Activated T-cell treated with anti-CD3 and anti-CD28 coated beads, Interleukin-2, amount 50 U/mL, for 72 hours (primary cell): Measurements from ENCODE around the gene TRIM14. TPM values are rescaled to one million over a fixed set of nuclear protein-coding genes. Genes with fewer than 3 reads are reported as not detected.

Source experiments
- ATAC-seq, 2 donors: fragments of 150-1000 bp; cut with Tn5 transposase; replicated peaks in 1 of 2; 2 replicates each; pipeline ENCODE4 v1.10.0; 2021; ENCODE audit warnings: moderate library complexity in 2 of 2, mild to moderate bottlenecking in 1 of 2
- DNase-seq, 2 donors: peaks; one replicate each; pipeline ENCODE4 v3.0.0; 2021 to 2022; ENCODE audit warnings: mixed read lengths in 1 of 2
- H3K27ac Mint-ChIP-seq: one replicate; pipeline ENCODE4 v1.8.0; 2022; ENCODE audit warnings: mild to moderate bottlenecking, moderate library complexity, mixed read lengths
- H3K27me3 Mint-ChIP-seq: one replicate; pipeline ENCODE4 v1.8.0; 2022; ENCODE audit warnings: low read depth, mixed read lengths
- H3K36me3 Mint-ChIP-seq, 2 donors: one replicate each; pipeline ENCODE4 v1.8.0; 2022; ENCODE audit warnings: mixed read lengths in 2 of 2, mild to moderate bottlenecking in 1 of 2; ENCODE audit not compliant: insufficient read depth in 2 of 2
- H3K4me1 Mint-ChIP-seq: one replicate; pipeline ENCODE4 v1.8.0; 2022; ENCODE audit warnings: low read depth, mixed read lengths
- H3K4me3 Mint-ChIP-seq, 2 donors: one replicate each; pipeline ENCODE4 v1.8.0; 2022; ENCODE audit warnings: mild to moderate bottlenecking in 2 of 2, mixed read lengths in 2 of 2, moderate library complexity in 2 of 2
- H3K9me3 Mint-ChIP-seq, 2 donors: one replicate each; pipeline ENCODE4 v1.8.0; 2022; ENCODE audit warnings: mixed read lengths in 2 of 2
- total RNA-seq, 2 donors: library from RNA; stranded (reverse); gene quantifications; one replicate each; pipeline ENCODE4 v1.2.3, GENCODE V29; 2022

TRIM14 gene
- total RNA-seq, 2 donors from 2014 or later, result 41.6 to 41.7 TPM

GRCh38 chr9:98045234-98046179 lies 73.5 kb downstream of the TRIM14 start:
- peaks cover 5 to 25% of the 10 kb centered on the region in 2 donors for H3K36me3 Mint-ChIP-seq
- H3K27me3 Mint-ChIP-seq, result no peaks in the 10 kb centered on the region
- ATAC-seq (peak; percentile 95 to 96), DNase-seq (peak; percentile 34 to 50)
- H3K9me3 Mint-ChIP-seq, result peaks cover 3% of the 10 kb centered on the region in 2 donors
- H3K4me1 Mint-ChIP-seq, result peaks cover 49% of the 10 kb centered on the region
- peak overlapping the region; percentile 83 for H3K27ac Mint-ChIP-seq
- H3K4me3 Mint-ChIP-seq, result peak overlapping the region; percentile 80 to 93

GRCh38 chr9:98043915-98044314 lies 75.1 kb downstream of the TRIM14 start:
- DNase-seq (no peak), ATAC-seq (no peak)
- Mint-ChIP-seq H3K4me1 (peaks cover 41% of the 10 kb centered on the region), H3K36me3 (peaks cover 5 to 25% of the 10 kb centered on the region in 2 donors), H3K9me3 (peaks cover 3% of the 10 kb centered on the region in 2 donors), H3K27ac (no peak overlapping the region), H3K4me3 (no peak overlapping the region), H3K27me3 (no peaks in the 10 kb centered on the region)

- Mint-ChIP-seq H3K9me3 (peaks cover 2% of the 10 kb centered on the region in 2 donors), H3K4me1 (peaks cover 7% of the 10 kb centered on the region), H3K27ac (no peak overlapping the region), H3K27me3 (no peaks in the 10 kb centered on the region), H3K36me3 (peaks cover 2% of the 10 kb centered on the region in 2 donors), H3K4me3 (no peak overlapping the region)
- ATAC-seq (no peak), DNase-seq (no peak)
Observed at GRCh38 chr9:98040212-98040611, 78.8 kb downstream of the TRIM14 start.

GRCh38 chr9:98039607-98040017 lies 79.4 kb downstream of the TRIM14 start:
- Mint-ChIP-seq H3K27ac (no peak overlapping the region), H3K4me3 (no peak overlapping the region), H3K27me3 (no peaks in the 10 kb centered on the region), H3K36me3 (no peaks in the 10 kb centered on the region), H3K4me1 (peaks cover 6% of the 10 kb centered on the region), H3K9me3 (no peaks in the 10 kb centered on the region)
- DNase-seq (no peak), ATAC-seq (no peak)

GRCh38 chr9:98038958-98039357 lies 80.1 kb downstream of the TRIM14 start:
- no peak overlapping the region for H3K4me3 Mint-ChIP-seq
- H3K4me1 Mint-ChIP-seq, result peaks cover 10% of the 10 kb centered on the region
- DNase-seq, result no peak
- no peak overlapping the region for H3K27ac Mint-ChIP-seq
- H3K9me3 Mint-ChIP-seq, result no peaks in the 10 kb centered on the region
- no peaks in the 10 kb centered on the region for H3K36me3 Mint-ChIP-seq
- ATAC-seq, result no peak
- no peaks in the 10 kb centered on the region for H3K27me3 Mint-ChIP-seq

- Mint-ChIP-seq H3K27ac (no peak overlapping the region), H3K4me1 (peaks cover 10% of the 10 kb centered on the region), H3K4me3 (no peak overlapping the region), H3K36me3 (no peaks in the 10 kb centered on the region), H3K9me3 (no peaks in the 10 kb centered on the region), H3K27me3 (no peaks in the 10 kb centered on the region)
- DNase-seq (no peak), ATAC-seq (no peak)
Observed at GRCh38 chr9:98037357-98037756, 81.7 kb downstream of the TRIM14 start.

GRCh38 chr9:98034593-98035546 lies 84.2 kb downstream of the TRIM14 start:
- Mint-ChIP-seq H3K27me3 (no peaks in the 10 kb centered on the region), H3K9me3 (no peaks in the 10 kb centered on the region), H3K27ac (no peak overlapping the region), H3K36me3 (no peaks in the 10 kb centered on the region), H3K4me1 (peaks cover 10% of the 10 kb centered on the region), H3K4me3 (peak overlapping the region; percentile 63 to 65)
- ATAC-seq (peak; percentile 95 to 97), DNase-seq (peak; percentile 91)

GRCh38 chr9:98031935-98032334 lies 87.1 kb downstream of the TRIM14 start:
- Mint-ChIP-seq H3K27me3 (no peaks in the 10 kb centered on the region), H3K27ac (no peak overlapping the region), H3K4me1 (peaks cover 10% of the 10 kb centered on the region), H3K36me3 (no peaks in the 10 kb centered on the region), H3K9me3 (no peaks in the 10 kb centered on the region), H3K4me3 (no peak overlapping the region)
- ATAC-seq (no peak), DNase-seq (no peak)

- DNase-seq (no peak), ATAC-seq (no peak)
- Mint-ChIP-seq H3K4me1 (peaks cover 10% of the 10 kb centered on the region), H3K9me3 (no peaks in the 10 kb centered on the region), H3K36me3 (no peaks in the 10 kb centered on the region), H3K27ac (no peak overlapping the region), H3K4me3 (no peak overlapping the region), H3K27me3 (no peaks in the 10 kb centered on the region)
Observed at GRCh38 chr9:98031169-98031568, 87.9 kb downstream of the TRIM14 start.

- ATAC-seq (no peak), DNase-seq (no peak)
- Mint-ChIP-seq H3K4me1 (no peaks in the 10 kb centered on the region), H3K4me3 (no peak overlapping the region), H3K27ac (no peak overlapping the region), H3K27me3 (no peaks in the 10 kb centered on the region), H3K36me3 (peaks cover 2 to 3% of the 10 kb centered on the region in 2 donors), H3K9me3 (no peaks in the 10 kb centered on the region)
Observed at GRCh38 chr9:98024702-98025101, 94.3 kb downstream of the TRIM14 start.

- no peak for DNase-seq
- no peak for ATAC-seq
- Mint-ChIP-seq H3K4me1 (no peaks in the 10 kb centered on the region), H3K27ac (no peak overlapping the region), H3K27me3 (no peaks in the 10 kb centered on the region), H3K4me3 (no peak overlapping the region), H3K9me3 (no peaks in the 10 kb centered on the region), H3K36me3 (peaks cover 6 to 9% of the 10 kb centered on the region in 2 donors)
Observed at GRCh38 chr9:98022447-98022846, 96.6 kb downstream of the TRIM14 start.

- peaks cover 10 to 16% of the 10 kb centered on the region in 2 donors for H3K36me3 Mint-ChIP-seq
- no peak overlapping the region for H3K27ac Mint-ChIP-seq
- H3K4me3 Mint-ChIP-seq, result no peak overlapping the region
- H3K9me3 Mint-ChIP-seq, result no peaks in the 10 kb centered on the region
- no peaks in the 10 kb centered on the region for H3K4me1 Mint-ChIP-seq
- no peaks in the 10 kb centered on the region for H3K27me3 Mint-ChIP-seq
- DNase-seq (no peak), ATAC-seq (no peak)
Observed at GRCh38 chr9:98021306-98022040, 97.5 kb downstream of the TRIM14 start.
